CD1c-positive myeloid dendritic cell (primary cell): Measurements from ENCODE around the gene FBXL12.
A peak's percentile ranks its signal among the peaks of the same experiment; 100 is the strongest.
"Not testable (repeated sequence)": the region's sequence is repeated elsewhere in the genome, so short reads cannot be mapped to it uniquely, and the experiment has no call there.

Experiments
- DNase-seq: peaks from one replicate; pipeline ENCODE4 v3.0.0-alpha.2; 2016; ENCODE audit errors: extremely low spot score

Gene FBXL12

DNA sequence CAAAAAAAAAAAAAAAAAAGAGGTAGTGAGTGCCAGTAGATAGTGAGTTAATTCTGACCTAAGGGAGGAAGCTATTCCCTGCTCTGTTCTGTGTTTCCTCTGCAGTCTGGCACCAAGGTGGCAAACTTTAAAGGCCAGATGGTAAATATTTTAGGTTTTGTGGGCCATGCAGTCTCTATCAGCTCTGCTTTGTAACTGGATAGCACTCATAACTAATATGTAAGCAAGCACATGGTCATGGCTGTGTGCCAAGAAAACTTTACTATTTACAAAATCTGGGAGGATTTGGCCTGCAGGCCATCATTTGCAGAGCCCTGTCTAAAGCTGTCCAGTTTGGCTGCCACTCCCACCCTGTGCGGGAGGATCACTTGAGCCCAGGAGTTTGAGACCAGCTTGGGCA is 20.5 kb upstream of the FBXL12 start:
- DNase-seq: no peak

DNA sequence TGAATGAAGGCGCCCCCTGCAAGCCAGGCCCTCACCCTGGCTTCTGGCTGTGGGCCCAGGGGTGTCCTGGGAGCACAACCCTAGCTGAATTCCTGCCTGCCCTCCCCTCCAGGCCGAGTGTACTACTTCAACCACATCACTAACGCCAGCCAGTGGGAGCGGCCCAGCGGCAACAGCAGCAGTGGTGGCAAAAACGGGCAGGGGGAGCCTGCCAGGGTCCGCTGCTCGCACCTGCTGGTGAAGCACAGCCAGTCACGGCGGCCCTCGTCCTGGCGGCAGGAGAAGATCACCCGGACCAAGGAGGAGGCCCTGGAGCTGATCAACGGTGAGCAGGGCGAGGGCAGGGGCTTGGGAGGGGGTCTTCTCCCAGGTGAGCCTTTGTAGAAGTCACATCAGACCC is 19.4 kb upstream of the FBXL12 start:
- no peak for DNase-seq

- DNase-seq: no peak
Observed at GRCh38 chr19:9836021-9836420, 17.1 kb upstream of the FBXL12 start.

GRCh38 chr19:9835507-9835949 is 16.6 kb upstream of the FBXL12 start:
- DNase-seq: no peak

DNA sequence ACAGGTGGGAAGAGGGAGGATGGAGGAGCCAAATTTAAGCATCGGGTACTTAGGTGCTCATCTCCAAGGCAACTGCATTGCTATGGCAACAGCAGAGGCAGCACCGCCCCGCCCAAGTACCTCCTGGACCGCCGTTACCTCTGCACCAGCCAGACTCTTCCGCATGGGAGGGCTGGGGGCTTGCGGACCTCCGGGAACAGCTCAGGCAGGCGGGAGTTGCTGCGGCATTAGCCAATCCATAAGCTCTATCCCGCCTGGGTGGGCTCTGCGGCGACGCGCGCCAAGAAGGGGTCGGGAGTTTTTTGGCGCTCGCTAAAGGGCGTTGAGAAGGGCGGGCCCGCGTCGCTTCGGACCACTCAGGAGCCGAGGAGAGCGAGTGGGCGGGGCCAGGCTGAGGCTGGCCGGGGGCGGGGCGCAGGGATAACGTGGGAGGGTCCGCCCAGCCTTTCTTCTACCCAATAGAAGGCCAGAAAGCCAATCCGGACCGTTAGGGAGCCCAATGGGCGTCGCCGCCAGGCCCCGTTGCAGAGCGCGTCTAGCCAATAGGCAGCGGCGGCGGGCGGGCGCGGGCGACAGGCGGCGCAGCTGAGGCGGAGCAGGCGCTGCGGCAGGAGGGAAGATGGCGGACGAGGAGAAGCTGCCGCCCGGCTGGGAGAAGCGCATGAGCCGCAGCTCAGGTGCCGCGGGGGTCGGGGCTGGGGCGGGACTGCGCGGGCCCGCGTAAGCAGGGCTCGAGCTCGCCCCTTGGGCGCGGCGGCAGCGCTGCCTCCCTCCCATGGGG is 16.0 kb upstream of the FBXL12 start, which contains the start of gene PIN1:
Gene PIN1, plus strand, starts transcription at position 593 of the 781 bp plus-strand sequence. Its CDS starts 27 bp downstream, at position 620.
- peak; percentile 99 for DNase-seq

DNA sequence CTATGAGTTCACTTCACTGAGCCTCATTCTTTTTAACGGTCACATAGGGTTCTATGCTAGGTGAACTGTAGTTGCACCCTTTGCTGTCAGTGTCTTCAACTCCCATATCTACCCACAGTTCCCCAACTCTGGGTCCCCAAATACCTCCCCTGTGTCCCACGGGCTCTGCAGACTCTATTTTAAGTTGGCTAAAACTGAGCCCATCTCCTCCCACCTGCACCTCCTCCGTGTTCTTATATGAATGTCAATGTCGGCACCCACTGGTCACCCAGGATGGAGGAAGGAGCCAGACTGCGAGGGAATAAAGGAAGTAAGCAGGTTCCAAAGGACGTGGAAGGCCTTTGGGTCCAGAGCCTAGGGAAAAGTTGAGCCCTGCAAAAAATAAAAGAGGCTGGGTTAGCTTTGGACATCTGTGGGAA is 15.4 kb upstream of the FBXL12 start:
- no peak for DNase-seq

GRCh38 chr19:9828551-9829063 is 9.7 kb upstream of the FBXL12 start:
- DNase-seq: no peak

DNA sequence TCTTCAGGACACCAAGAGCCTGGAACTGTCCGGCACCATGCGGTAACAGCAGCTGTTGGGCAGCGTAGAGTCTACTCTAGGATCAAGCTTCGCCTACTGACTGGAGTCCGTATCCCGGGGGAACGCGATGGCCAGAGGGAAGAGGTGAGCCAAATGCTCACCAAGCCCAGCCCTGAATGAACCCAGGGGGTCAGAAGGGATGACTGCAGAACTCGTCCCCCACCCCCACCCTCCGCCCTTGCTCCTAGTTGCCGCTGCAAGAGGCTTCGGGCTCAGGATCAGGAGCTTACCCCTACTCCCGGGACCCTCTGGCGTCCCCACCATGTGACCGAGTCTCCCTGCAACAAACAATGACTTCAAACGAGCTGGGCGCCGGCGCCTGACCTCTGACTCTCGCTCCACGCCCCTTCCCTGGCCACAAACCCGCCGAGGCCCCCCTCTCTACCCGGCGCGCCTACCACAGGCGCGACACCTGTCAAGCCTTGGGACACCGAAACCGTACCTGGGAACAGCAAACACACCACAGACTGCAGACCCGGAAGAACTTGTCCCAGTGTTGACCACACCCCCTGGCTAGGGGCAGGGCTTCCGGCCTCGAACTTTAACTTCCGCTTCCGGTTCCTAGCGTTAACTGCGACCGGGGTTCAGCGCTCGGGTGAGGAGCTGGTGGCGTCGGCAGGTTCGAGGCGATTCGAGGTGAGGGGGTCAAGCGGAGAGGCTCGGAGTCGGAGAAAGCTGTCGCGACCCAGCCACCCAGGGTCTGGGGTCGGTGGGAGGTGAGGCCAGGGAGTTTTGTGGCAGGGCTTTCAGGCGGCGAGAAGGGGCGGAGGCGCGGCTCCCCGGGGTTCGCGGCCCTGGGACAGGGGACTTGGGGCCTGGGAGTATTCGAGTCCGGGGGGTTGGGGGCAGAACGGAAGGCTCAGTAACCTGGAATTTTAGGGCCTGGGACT is 8.7 kb upstream of the FBXL12 start, which contains the start of gene UBL5:
Gene UBL5, plus strand, starts transcription at position 630 of the 950 bp plus-strand sequence. CDS start 420 bp downstream, outside the sequence.
- peak; percentile 95 for DNase-seq

DNA sequence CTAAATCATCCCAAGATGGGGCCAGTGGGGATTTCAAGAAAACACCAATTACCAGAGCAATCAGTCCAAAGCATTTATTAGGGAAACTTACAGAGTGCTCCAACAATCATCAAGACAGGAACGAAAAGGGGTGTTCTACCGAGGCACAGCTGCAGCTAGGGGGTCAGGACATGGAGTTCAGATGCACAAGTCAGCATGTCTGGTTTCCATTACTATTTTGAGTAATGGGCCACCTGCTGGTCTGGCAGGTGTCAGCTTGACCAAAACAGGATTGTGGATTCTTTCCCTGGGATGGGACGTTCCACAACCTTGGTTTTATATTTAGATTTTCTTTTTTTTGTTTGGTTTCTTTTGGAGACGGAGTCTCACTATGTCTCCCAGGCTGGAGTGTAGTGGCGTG is 4.9 kb upstream of the FBXL12 start:
- no peak for DNase-seq

GRCh38 chr19:9820034-9820433 is 1.2 kb upstream of the FBXL12 start:
- DNase-seq: not testable (repeated sequence)

DNA sequence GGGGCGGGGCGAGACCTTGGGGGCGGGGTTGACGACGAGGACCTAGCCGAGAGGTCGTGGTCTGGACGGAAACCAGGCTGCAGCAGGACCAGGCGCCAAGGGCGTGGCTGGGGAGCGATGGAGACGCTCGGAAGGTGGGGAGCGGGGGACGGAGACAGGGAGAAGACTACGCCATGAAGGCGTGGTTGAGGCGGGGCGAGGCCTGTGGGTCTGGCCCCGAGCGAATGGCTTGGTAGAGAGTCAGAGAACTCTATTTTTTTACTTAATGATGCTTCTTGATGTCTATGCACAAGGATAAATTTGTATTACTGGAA is 674 bp upstream of the FBXL12 start:
- no peak for DNase-seq

DNA sequence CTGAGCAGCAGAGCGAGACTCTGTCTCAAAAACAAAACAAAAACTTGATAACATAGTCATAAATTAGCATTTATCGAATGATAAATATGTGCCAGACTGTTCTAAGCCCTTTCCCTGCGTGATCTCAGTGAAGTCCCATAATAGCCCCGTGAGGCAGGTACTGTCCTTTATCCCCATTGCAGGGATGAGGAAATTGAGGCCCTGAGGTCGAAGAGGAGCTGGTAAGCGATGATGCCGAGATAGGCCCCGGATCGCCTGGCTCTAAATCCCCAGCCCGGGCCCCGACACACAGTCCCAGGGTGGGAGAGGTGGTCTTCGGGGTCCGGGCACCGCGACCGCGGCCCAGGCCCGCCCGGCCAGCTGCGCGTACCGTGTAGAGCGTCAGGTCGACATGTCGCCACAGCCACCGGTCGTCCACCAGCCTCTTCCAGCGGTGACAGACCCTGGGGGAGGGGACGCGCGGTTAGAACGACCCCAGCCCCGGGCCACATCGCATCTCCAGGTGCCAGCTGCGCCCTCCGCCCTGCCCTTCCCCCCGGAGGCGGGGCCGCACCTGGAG is 625 bp downstream of the FBXL12 start:
- DNase-seq: no peak

DNA sequence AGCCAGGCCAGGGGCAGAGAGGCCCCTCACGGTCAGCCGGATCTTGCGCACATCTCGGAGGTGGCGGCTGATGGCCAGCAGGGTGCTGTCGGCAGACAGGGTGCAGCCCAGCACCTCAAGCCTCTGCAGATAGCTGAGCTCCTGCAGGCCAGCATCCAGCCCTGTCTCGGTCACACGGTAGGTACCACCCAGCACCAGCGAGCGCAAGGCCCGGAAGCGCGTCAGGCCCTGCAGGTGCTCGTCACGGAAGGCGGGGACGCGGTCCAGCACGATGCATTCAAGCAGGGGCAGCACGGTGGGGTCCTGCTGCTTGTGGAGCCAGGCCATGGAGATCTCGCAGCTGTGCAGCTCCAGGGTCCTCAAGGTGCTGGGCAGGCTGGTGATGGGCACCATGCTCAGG is 7.7 kb downstream of the FBXL12 start:
- DNase-seq: no peak

DNA sequence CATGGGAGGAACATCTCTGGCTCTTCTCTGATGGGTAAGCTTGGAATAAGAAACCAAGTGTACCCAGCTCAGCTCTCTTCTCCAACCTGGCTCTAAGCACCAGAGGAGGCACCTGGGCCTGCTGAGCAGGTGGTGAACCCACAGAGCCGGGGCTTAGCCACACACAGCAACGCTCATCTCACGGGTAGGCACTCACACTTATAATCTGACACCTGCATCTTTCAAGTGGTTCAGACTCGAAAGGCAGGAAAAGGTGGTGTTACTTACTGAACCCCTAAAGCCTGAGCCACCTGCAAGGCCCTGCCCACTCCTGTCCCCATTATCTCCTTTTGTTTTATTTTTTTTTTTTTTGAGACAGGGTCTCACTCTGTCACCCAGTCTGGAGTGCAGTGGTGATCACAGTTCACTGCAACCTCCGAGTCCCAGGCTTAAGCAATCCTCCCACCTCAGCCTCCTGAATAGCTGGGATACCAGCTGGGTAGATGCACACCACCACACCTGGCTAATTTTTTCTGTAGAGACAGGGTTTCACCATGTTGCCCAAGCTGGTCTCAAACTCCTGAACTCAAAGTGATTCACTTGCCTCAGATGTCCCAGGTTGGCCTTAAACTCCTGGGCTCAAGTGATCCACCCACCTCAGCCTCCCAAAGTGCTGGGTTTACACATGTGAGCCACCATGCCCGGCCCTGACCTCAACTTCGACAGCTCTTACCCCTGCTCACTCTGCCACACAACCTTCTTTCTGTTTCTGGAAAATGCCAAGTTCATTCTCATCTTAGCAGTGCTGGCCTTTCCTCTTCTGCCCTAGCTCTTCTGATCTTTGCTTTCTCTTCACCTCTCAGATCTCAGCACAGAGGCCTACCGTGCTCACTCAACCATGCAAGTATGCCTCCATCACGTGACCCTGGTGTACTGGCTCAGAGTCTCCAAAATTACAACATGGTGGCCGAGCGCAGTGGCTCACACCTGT is 9.7 kb downstream of the FBXL12 start:
- no peak for DNase-seq

DNA sequence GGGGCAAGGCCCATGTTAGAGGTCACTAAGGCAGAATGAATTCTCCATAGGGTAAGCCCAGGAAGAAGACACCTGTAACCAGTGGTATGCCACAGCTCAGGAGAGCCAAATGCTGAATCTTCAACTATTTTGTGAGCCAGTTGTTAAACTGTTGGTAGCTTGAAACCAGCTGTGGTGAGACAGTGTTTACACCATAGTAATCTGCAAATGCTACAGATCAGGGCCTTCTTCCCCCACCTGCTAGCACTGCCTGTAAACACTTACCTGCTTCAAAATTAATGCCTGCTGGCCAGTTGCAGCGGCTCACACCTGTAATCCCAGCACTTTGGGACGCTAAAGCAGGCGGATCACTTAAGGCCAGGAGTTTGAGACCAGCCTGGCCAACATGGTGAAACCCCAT is 12.1 kb downstream of the FBXL12 start:
- no peak for DNase-seq

DNA sequence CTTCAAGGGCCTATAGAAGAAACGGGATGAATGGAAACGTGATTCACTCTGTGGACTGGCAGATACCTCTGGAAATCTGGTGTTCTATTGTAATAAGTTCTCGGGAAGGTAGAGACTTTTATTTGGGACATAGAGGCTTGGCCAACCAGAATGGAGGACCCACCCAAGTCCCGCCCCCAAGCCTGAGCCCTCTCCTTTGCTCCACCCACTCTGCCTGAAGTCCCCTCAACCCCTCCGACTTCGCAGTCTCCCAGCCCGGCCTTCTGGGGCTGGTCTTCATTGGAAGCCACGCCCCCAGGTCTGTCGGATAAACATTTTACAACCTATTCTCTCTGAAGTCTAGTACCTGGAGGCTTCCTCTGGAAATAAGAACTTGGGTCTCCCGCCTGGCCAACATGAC is 16.9 kb downstream of the FBXL12 start:
- DNase-seq: no peak

DNA sequence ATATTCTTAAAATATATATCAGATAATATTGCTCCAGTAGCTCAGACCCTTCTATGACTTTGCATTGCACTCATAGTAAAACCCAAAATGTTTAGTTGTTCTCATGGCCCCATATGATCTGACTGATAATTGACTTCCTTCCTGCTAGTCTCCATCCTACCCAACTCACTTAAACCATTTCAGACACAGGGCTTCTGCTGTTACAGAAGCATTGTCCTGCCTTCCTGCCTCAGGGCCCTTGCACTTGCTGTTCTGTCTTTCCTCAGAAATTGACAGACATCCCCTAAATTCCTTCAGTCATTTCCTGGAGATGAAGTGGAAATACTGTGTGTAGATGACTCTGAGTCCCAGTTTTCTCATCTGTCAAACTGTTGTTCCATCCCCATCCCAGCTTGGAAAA is 19.7 kb downstream of the FBXL12 start:
- no peak for DNase-seq

DNA sequence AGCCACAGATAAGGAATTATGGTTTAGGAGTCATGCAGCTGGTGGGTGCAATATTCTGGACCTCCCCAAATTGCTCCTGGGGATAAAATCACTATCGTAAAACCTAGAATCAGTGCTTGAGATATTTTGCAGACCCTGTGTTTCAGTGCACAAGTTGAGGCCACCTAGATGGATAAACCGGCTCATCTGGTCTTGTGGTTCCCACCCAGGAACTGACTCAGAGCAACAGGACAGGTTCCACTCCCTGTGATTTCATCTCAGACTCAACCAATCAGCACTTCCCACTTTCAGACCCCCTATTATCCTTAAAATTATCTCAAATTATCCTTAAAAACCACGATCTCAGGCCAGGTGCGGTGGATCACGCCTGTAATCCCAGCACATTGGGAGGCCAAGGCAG is 21.0 kb downstream of the FBXL12 start:
- no peak for DNase-seq

GRCh38 chr19:9796113-9796773 is 22.6 kb downstream of the FBXL12 start:
- DNase-seq: peak; percentile 94

DNA sequence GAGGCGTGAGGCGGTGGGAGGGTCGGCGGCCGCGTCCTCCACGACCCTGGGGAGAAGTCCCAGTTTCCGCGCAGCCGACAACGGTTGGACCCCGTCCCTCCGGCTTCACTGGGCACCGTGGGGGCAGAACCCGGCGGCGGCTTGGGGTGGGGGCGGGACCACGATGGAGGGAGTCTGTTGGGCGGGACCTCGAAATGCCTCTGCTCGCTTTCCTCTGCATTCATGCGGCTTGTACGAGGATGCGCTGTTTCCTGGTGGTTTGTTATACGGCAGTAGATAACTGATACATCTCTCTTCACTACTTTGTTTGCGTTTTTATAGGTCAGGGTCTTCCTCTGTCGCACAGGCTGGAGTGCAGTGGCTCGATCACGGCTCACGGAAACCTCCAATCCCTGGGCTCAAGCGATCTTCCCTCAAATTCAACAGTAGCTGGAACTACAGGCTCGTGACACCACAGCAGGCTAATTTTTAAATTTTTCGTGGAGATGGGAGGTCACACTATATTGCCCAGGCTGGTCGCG is 25.7 kb downstream of the FBXL12 start:
- peak; percentile 56 for DNase-seq
